Muscle of back (tissue), 11 donors: ENCODE results near the gene SPATA6L. TPM values are rescaled to one million over a fixed set of nuclear protein-coding genes. Genes with fewer than 3 reads are reported as not detected.
A peak's percentile ranks its signal among the peaks of the same experiment; 100 is the strongest.

Experiments used
- DNase-seq, 3 donors: peaks; one replicate each; pipeline versions ENCODE4 v3.0.0 to v3.0.0-alpha.2; 2013
- polyA plus RNA-seq, 10 donors: library from polyadenylated mRNA; unstranded; fragments of 120-200 nt; gene quantifications; one replicate each; pipeline ENCODE4 v1.2.1, GENCODE V29; 2013; ENCODE audit not compliant: insufficient read length in 10 of 10

SPATA6L gene
- polyA plus RNA-seq, 10 donors: 0.17 to 1.4 (median 0.52) TPM

DNA sequence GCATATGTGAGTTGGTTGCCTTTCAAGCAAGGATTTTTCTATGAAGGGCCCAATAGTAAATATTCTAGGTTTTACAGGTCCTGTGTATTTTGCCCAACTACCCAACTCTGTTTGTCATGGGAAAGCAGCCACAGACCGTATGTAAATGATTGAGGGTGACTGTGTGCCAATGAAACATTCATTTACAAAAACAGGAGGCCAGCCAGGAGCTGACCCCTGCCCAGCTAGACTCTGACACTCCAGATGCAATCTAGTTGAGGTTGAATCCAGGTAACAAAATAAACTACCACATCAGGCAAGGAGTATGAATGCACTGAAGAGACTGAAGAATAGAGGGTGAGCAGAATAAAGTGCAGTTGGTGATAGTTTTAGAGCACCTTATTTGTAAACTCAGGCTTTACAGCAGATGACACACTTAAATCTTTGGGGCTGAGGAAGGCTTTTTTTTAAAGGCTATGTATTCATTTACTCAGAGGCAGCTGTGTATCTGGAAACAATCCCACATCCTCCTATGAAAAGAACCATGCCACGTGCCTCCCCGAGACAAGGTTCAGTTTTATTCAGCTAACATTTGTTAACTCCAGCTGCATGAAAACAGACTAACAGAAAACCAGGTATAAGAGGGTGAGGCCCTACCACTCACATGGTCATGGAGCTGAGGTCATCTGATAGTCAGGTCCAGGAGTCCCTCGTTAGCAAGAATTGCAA lies 115.3 kb downstream of the SPATA6L start:
- peak in 1 of 3 donors; percentile 61 for DNase-seq

GRCh38 chr9:4549751-4550295 lies 116.5 kb downstream of the SPATA6L start:
- no peak for DNase-seq

GRCh38 chr9:4548811-4549725 lies 117.2 kb downstream of the SPATA6L start:
- DNase-seq: peak in 2 of 3 donors; percentile 32 to 63

Other genes with a start within 250 kb of the SPATA6L start
- gene SLC1A1, start 176.0 kb downstream of the SPATA6L start, polyA plus RNA-seq: 1 to 10 TPM in 1 of 10 donors, under 1 TPM in 9; 0.29 to 1.1 (median 0.78) TPM
- gene PLPP6, start 4.2 kb downstream of the SPATA6L start, polyA plus RNA-seq: 1 to 10 TPM; 3.5 to 7.1 (median 4.4) TPM
- gene CDC37L1, start 13.1 kb upstream of the SPATA6L start, polyA plus RNA-seq: 10 to 100 TPM; 18.5 to 33.8 (median 24.5) TPM
- gene AK3, start 74.7 kb upstream of the SPATA6L start, polyA plus RNA-seq: 10 to 100 TPM; 40.7 to 55.5 (median 44.6) TPM
- 10 to 100 TPM in 9 of 10 donors, 1 to 10 TPM in 1; 9.9 to 15.8 (median 13.2) TPM for gene RCL1, start 126.5 kb upstream of the SPATA6L start, polyA plus RNA-seq